ENCODE data around the gene SNAPC3. TPM values are rescaled to one million over a fixed set of nuclear protein-coding genes. Genes with fewer than 3 reads are reported as not detected.
"Not testable (repeated sequence)": the region's sequence is repeated elsewhere in the genome, so short reads cannot be mapped to it uniquely, and the experiment has no call there.

The SNAPC3 gene
- total and polyA plus RNA-seq, 3 donors from 2014 or later: 74.2 to 115 (median 105) TPM

DNA sequence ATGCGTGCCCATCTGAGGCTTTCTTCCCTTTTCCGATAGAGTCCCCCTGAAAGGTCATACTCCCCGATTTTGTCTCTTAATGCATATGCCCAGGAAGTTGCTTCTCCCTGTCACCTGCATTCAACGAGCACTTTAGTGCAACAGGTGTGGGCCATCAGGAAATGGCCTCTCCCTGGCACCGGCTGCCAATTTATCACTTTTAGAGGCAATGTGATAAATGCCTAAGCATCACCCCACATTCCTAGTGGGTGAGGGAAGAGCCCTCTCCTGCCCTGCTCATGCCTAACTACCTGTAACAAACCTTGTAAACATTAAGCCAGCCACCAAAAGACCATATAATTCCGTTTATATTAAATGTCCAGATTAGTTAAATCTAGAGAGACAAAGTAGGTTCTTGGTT is 1.1 kb upstream of the SNAPC3 start:
- 75 to 81% methylated on average over 6 of the region's 6 CpGs for WGBS, 2 donors
- Histone ChIP-seq H3K27me3 (no peaks in the 10 kb centered on the region), H3K4me1 (peaks cover 7% of the 10 kb centered on the region), H3K9me3 (no peaks in the 10 kb centered on the region), H3K36me3 (ENCODE audit: low read depth, missing control alignments) (no peaks in the 10 kb centered on the region), H3K27ac (peak overlapping the region; percentile 85 to 92), H3K4me3 (peak overlapping the region; percentile 85 to 87)
- no peak for DNase-seq
- intact Hi-C loops (cut with DNase I; ENCODE audit: low total_unique reads): no loop called here
- no peak for TF ChIP-seq POLR2A (IDR thresholded peaks at IDR 0.05)
- TF ChIP-seq, protein P1, sequence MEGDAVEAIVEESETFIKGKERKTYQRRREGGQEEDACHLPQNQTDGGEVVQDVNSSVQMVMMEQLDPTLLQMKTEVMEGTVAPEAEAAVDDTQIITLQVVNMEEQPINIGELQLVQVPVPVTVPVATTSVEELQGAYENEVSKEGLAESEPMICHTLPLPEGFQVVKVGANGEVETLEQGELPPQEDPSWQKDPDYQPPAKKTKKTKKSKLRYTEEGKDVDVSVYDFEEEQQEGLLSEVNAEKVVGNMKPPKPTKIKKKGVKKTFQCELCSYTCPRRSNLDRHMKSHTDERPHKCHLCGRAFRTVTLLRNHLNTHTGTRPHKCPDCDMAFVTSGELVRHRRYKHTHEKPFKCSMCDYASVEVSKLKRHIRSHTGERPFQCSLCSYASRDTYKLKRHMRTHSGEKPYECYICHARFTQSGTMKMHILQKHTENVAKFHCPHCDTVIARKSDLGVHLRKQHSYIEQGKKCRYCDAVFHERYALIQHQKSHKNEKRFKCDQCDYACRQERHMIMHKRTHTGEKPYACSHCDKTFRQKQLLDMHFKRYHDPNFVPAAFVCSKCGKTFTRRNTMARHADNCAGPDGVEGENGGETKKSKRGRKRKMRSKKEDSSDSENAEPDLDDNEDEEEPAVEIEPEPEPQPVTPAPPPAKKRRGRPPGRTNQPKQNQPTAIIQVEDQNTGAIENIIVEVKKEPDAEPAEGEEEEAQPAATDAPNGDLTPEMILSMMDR (IDR thresholded peaks at IDR 0.05): no peak

DNA sequence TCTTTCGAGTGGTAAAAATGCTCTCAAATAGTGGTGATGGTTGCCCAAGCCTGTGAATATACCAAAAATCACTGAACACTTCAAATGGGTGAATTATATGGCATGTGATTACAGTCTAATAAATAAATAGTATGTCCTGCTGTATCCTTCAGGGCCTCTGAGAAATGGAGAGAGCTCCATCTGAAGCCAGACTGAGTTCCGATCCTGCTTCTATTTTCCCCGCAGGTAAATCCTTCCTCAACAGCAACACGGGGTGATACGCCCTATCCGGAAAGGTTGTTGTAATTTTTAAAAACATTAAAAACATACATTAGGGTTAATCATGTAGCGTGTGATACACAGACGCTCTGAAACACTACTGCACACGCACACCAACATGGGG is 695 bp upstream of the SNAPC3 start:
- no peaks in the 10 kb centered on the region for H3K27me3 ChIP-seq
- DNase-seq: no peak
- no peak for TF ChIP-seq POLR2A (IDR thresholded peaks at IDR 0.05)
- TF ChIP-seq, protein P1 (IDR thresholded peaks at IDR 0.05): no peak
- WGBS, 2 donors: 26 to 34% methylated on average over 9 of the region's 9 CpGs
- no peaks in the 10 kb centered on the region for H3K36me3 ChIP-seq (ENCODE audit: low read depth, missing control alignments)
- H3K27ac ChIP-seq: peak overlapping the region; percentile 85 to 92
- intact Hi-C loops (cut with DNase I; ENCODE audit: low total_unique reads): no loop called here
- peaks cover 7% of the 10 kb centered on the region for H3K4me1 ChIP-seq
- H3K9me3 ChIP-seq: no peaks in the 10 kb centered on the region
- peak overlapping the region; percentile 85 to 87 for H3K4me3 ChIP-seq

DNA sequence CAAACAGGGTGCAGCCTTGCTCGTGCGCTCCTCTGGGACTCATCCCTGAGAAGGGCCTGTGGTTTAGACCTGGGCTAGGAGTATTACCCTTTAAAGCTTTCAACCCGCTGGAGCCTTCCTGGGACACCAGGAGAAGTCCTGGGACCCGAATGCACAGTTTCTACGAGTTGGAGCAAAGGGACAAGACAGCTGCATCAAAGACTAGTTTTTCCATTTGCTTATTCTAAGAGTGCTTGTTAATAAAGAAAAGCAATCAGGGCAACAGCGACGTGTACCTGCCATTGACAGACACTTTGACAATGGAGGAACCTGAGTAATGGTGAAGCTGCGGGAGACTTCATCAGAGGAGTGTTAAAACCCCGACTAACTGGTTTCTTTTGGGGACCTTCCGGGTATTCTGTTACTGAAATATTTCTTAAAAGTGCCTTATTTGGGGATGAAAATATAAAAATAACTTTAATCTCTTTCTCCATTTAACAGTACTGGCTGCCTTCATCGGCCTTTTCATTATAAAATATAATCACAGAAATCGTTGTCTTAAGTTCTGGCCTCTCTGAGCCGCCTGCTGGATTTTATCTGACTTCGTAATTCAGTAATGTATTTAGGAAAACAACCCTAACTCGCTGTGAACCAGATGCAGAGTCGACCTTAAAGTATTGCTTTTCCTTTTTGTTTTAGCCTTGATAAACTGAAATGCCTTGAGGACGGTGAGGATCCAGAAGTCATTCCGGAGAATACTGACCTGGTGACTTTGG is 732 bp downstream of the SNAPC3 start:
- Histone ChIP-seq H3K4me1 (peaks cover 7% of the 10 kb centered on the region), H3K4me3 (peak overlapping the region; percentile 85 to 87), H3K27me3 (no peaks in the 10 kb centered on the region), H3K9me3 (no peaks in the 10 kb centered on the region), H3K27ac (peak overlapping the region; percentile 85 to 92), H3K36me3 (ENCODE audit: low read depth, missing control alignments) (no peaks in the 10 kb centered on the region)
- TF ChIP-seq, protein P1 (IDR thresholded peaks at IDR 0.05): no peak
- no peak for TF ChIP-seq POLR2A (IDR thresholded peaks at IDR 0.05)
- intact Hi-C loops (cut with DNase I; ENCODE audit: low total_unique reads): no loop called here
- no peak for DNase-seq
- WGBS, 2 donors: 1 to 2% methylated on average over 16 to 18 of the region's 18 CpGs

DNA sequence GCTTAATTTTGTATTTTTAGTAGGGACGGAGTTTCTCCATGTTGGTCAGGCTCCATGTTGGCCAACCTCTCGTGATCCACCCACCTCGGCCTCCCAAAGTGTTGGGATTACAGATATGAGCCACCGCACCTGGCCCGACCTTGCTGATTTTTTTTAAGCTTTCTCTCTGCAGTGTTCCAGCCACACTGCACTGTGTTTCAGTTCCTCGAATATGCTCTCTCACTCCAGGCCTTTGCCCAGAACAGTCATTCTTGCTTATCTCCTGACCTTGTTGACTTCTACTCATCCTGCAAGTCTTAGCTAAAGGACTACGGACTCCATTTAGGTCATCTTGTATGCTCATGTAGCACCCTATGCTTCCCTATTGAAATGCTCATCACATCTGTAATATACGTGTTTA is 3.3 kb downstream of the SNAPC3 start:
- Histone ChIP-seq H3K27me3 (no peaks in the 10 kb centered on the region), H3K4me1 (peaks cover 7% of the 10 kb centered on the region), H3K27ac (no peak overlapping the region), H3K9me3 (no peaks in the 10 kb centered on the region), H3K4me3 (no peak overlapping the region), H3K36me3 (ENCODE audit: low read depth, missing control alignments) (no peaks in the 10 kb centered on the region)
- intact Hi-C loops (cut with DNase I; ENCODE audit: low total_unique reads): no loop called here
- 80 to 84% methylated on average over 8 of the region's 8 CpGs for WGBS, 2 donors
- TF ChIP-seq, protein P1 (IDR thresholded peaks at IDR 0.05): no peak
- no peak for TF ChIP-seq POLR2A (IDR thresholded peaks at IDR 0.05)
- no peak for DNase-seq

DNA sequence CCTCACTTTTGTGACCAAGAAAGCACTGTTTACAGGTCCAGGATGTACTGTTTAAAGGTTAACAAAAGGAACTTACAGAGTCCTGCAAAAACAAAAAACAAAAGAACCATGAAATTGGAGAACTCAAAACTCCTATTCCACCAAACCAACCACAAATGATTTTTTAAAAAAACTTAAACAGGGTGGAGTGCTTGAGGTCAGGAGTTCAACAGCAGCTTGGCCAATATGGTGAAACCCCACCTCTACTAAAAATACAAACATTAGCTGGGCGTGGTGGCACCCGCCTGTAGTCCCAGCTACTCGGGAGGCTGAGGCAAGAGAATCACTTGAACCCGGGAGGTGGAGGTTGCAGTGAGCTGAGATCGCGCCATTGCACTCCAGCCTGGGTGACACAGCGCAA is 5.0 kb downstream of the SNAPC3 start:
- H3K27me3 ChIP-seq; H3K36me3 ChIP-seq (ENCODE audit: low read depth, missing control alignments); H3K27ac ChIP-seq; intact Hi-C loops (cut with DNase I; ENCODE audit: low total_unique reads); H3K4me3 ChIP-seq; H3K9me3 ChIP-seq; DNase-seq; H3K4me1 ChIP-seq: not testable (repeated sequence)
- WGBS, 2 donors: 93 to 94% methylated on average over 7 of the region's 7 CpGs
